ENCODE measurements around the gene ARL5C. TPM values are rescaled to one million over a fixed set of nuclear protein-coding genes. Genes with fewer than 3 reads are reported as not detected.

The ARL5C gene, protein sequence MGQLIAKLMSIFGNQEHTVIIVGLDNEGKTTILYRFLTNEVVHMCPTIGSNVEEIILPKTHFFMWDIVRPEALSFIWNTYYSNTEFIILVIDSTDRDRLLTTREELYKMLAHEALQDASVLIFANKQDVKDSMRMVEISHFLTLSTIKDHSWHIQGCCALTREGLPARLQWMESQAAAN
- polyA plus RNA-seq (not detected in 3 replicates), polyA minus RNA-seq (not detected in 3 replicates)
- not detected for polyA plus RNA-seq (2011; ENCODE audit: low read depth)
- polyA plus RNA-seq (2011; cell fraction: cytosol; rRNA removed), result not detected in 2 replicates
- polyA plus RNA-seq (2011; cell fraction: nucleus; rRNA removed), result not detected in 2 replicates
- not detected in 2 replicates for polyA plus RNA-seq (2012; ENCODE audit: low replicate concordance)
- polyA minus RNA-seq (2011; cell fraction: cytosol; rRNA and poly(A)+ RNA removed), result not detected
- not detected in 2 replicates for polyA minus RNA-seq (2011; cell fraction: nucleus; rRNA and poly(A)+ RNA removed)

DNA sequence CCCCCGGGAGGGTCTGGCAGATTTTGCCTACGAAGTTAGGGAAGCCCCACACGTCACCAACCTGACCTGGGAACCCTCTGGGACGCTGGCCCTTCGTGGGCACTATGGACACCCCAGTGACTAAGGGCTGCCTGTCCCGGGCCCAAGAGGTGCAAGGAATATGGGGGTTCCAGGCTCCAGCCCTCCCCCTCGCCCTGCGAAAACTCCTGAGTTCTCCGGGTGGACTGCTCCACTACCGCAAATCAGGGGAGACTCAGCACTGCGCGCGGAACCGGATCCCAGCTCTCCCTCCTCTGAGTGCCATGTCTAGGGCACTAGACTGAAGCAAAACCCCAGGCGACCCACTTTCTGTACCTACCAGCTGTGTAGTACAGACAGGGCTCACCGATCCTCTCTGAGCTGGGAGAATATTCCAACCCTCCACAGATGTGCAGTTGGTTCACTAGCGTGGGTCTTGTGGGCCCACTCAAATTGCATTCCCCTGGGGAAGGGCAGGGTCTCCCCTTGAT is at the start of gene ARL5C:
ARL5C (minus strand) TSS at position 321 of the 509 bp plus-strand sequence. CDS start 401 bp downstream, outside the sequence.
- Histone ChIP-seq H3K4me2 (ENCODE audit: control insufficient read depth, extremely low read depth, insufficient read depth, low read depth, low read length) (peak within 1 kb of the TSS; percentile 73), H2AFZ (ENCODE audit: control insufficient read depth, low read length) (peak within 1 kb of the TSS; percentile 76), H3K4me1 (ENCODE audit: control insufficient read depth, extremely low read depth, insufficient read depth, low read length) (peaks cover 9% of the 10 kb centered on the region), H3K36me3 (ENCODE audit: control insufficient read depth in 2 of 2, extremely low read depth in 1 of 2, insufficient read depth in 2 of 2, low read length in 2 of 2) (no peaks in the 10 kb centered on the region), H3K4me3 (ENCODE audit: control insufficient read depth in 2 of 3, extremely low read depth in 1 of 3, insufficient read depth in 2 of 3, low read depth in 1 of 3, low read length in 3 of 3) (peak within 1 kb of the TSS in 1 of 3 experiments; percentile 52), H4K20me1 (ENCODE audit: control insufficient read depth, extremely low read depth, insufficient read depth, low read length) (no peaks in the 10 kb centered on the region), H3K9ac (ENCODE audit: control insufficient read depth, extremely low read depth, insufficient read depth, low read length) (no peak within 1 kb of the TSS), H3K9me3 (ENCODE audit: control insufficient read depth, low read depth, low read length) (no peaks in the 10 kb centered on the region), H3K27me3 (ENCODE audit: control insufficient read depth, extremely low read depth, insufficient read depth, low read length) (peaks cover 10% of the 10 kb centered on the region), H3K79me2 (ENCODE audit: control insufficient read depth, insufficient read depth, low read length) (no peaks in the 10 kb centered on the region), H3K9me1 (ENCODE audit: control insufficient read depth, extremely low read depth, insufficient read depth, low read length) (no peaks in the 10 kb centered on the region), H3K27ac (ENCODE audit: control insufficient read depth, insufficient read depth, low read length) (no peak within 1 kb of the TSS)
- TF ChIP-seq CTCF (optimal IDR thresholded peaks at IDR 0.05 in 1 of 3, IDR thresholded peaks at IDR 0.05 in 1 of 3, conservative IDR thresholded peaks at IDR 0.05 in 1 of 3; ENCODE audit: extremely low read depth in 1 of 3, insufficient read depth in 2 of 3, low read length in 3 of 3) (no peak), EZH2 (IDR thresholded peaks at IDR 0.05; ENCODE audit: low read length) (no peak)
- no peak for DNase-seq (ENCODE audit: low read depth, low spot score)
- dilution Hi-C loops (cut with MboI; ENCODE audit: extremely low pct_ligation_motif_present, low sequenced_read_pairs), result no loop called here
- FAIRE-seq, result no peak

GRCh38 chr17:39213852-39214251 is 47.9 kb upstream of the ARL5C start:
- Histone ChIP-seq H2AFZ (ENCODE audit: control insufficient read depth, low read length) (no peak overlapping the region), H3K9me3 (ENCODE audit: control insufficient read depth, low read depth, low read length) (no peaks in the 10 kb centered on the region), H3K36me3 (ENCODE audit: control insufficient read depth in 2 of 2, extremely low read depth in 1 of 2, insufficient read depth in 2 of 2, low read length in 2 of 2) (no peaks in the 10 kb centered on the region), H3K4me1 (ENCODE audit: control insufficient read depth, extremely low read depth, insufficient read depth, low read length) (peaks cover 10% of the 10 kb centered on the region), H3K27me3 (ENCODE audit: control insufficient read depth, extremely low read depth, insufficient read depth, low read length) (peaks cover 37% of the 10 kb centered on the region), H3K79me2 (ENCODE audit: control insufficient read depth, insufficient read depth, low read length) (no peaks in the 10 kb centered on the region), H3K9ac (ENCODE audit: control insufficient read depth, extremely low read depth, insufficient read depth, low read length) (no peak overlapping the region), H3K9me1 (ENCODE audit: control insufficient read depth, extremely low read depth, insufficient read depth, low read length) (no peaks in the 10 kb centered on the region), H4K20me1 (ENCODE audit: control insufficient read depth, extremely low read depth, insufficient read depth, low read length) (no peaks in the 10 kb centered on the region), H3K4me2 (ENCODE audit: control insufficient read depth, extremely low read depth, insufficient read depth, low read depth, low read length) (no peak overlapping the region), H3K4me3 (ENCODE audit: control insufficient read depth in 2 of 3, extremely low read depth in 1 of 3, insufficient read depth in 2 of 3, low read depth in 1 of 3, low read length in 3 of 3) (no peak overlapping the region), H3K27ac (ENCODE audit: control insufficient read depth, insufficient read depth, low read length) (no peak overlapping the region)
- DNase-seq (ENCODE audit: low read depth, low spot score) (no peak), FAIRE-seq (no peak)
- dilution Hi-C loops (cut with MboI; ENCODE audit: extremely low pct_ligation_motif_present, low sequenced_read_pairs), result no loop called here
- TF ChIP-seq EZH2 (IDR thresholded peaks at IDR 0.05; ENCODE audit: low read length), result no peak
- no peak for TF ChIP-seq CTCF (optimal IDR thresholded peaks at IDR 0.05 in 1 of 3, IDR thresholded peaks at IDR 0.05 in 1 of 3, conservative IDR thresholded peaks at IDR 0.05 in 1 of 3; ENCODE audit: extremely low read depth in 1 of 3, insufficient read depth in 2 of 3, low read length in 3 of 3)
